ENCODE results near the gene SELPLG. TPM values are rescaled to one million over a fixed set of nuclear protein-coding genes. Genes with fewer than 3 reads are reported as not detected.

SELPLG gene
- total RNA-seq, 1 donor from 2014 or later = 0.46 TPM

GRCh38 chr12:108602976-108603704, 30.6 kb downstream of the SELPLG start:
- TF ChIP-seq CTCF (conservative IDR thresholded peaks at IDR 0.05; ENCODE audit: low read depth, low read length) = no peak
- H3K4me3 ChIP-seq (ENCODE audit: low read depth, low read length) = no peak overlapping the region
- DNase-seq (ENCODE audit: low read depth) = no peak

GRCh38 chr12:108602209-108602705, 31.4 kb downstream of the SELPLG start:
- TF ChIP-seq CTCF (conservative IDR thresholded peaks at IDR 0.05; ENCODE audit: low read depth, low read length) = no peak
- no peak for DNase-seq (ENCODE audit: low read depth)
- no peak overlapping the region for H3K4me3 ChIP-seq (ENCODE audit: low read depth, low read length)

DNA sequence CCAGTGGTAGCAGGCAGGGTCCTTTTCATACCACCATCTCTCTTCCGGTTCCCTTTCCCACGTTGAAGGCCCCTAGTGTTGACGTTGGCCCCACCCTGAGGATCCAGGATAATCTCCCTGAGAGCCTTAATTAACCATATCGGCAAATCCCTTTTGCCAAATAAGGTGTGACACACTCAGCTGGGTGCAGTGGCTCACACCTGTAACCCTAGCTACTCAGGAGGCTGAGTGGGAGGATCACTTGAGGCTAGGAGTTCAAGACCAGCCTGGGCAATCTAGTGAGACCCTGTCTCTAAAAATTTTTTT, 33.0 kb downstream of the SELPLG start:
- no peak for TF ChIP-seq CTCF (conservative IDR thresholded peaks at IDR 0.05; ENCODE audit: low read depth, low read length)
- H3K4me3 ChIP-seq (ENCODE audit: low read depth, low read length) = no peak overlapping the region
- no peak for DNase-seq (ENCODE audit: low read depth)

- no peak for DNase-seq (ENCODE audit: low read depth)
- no peak for TF ChIP-seq CTCF (conservative IDR thresholded peaks at IDR 0.05; ENCODE audit: low read depth, low read length)
- no peak overlapping the region for H3K4me3 ChIP-seq (ENCODE audit: low read depth, low read length)
These were observed 33.6 kb downstream of the SELPLG start for GRCh38 chr12:108599948-108600701.

GRCh38 chr12:108599541-108599940, 34.2 kb downstream of the SELPLG start:
- TF ChIP-seq CTCF (conservative IDR thresholded peaks at IDR 0.05; ENCODE audit: low read depth, low read length) = no peak
- no peak for DNase-seq (ENCODE audit: low read depth)
- no peak overlapping the region for H3K4me3 ChIP-seq (ENCODE audit: low read depth, low read length)

- DNase-seq (ENCODE audit: low read depth) = no peak
- no peak overlapping the region for H3K4me3 ChIP-seq (ENCODE audit: low read depth, low read length)
- TF ChIP-seq CTCF (conservative IDR thresholded peaks at IDR 0.05; ENCODE audit: low read depth, low read length) = no peak
These were observed 35.0 kb downstream of the SELPLG start for GRCh38 chr12:108598553-108599250.

Measured in epithelial cell of proximal tubule (primary cell).